Measurements from ENCODE around the gene SMIM20.

DNA sequence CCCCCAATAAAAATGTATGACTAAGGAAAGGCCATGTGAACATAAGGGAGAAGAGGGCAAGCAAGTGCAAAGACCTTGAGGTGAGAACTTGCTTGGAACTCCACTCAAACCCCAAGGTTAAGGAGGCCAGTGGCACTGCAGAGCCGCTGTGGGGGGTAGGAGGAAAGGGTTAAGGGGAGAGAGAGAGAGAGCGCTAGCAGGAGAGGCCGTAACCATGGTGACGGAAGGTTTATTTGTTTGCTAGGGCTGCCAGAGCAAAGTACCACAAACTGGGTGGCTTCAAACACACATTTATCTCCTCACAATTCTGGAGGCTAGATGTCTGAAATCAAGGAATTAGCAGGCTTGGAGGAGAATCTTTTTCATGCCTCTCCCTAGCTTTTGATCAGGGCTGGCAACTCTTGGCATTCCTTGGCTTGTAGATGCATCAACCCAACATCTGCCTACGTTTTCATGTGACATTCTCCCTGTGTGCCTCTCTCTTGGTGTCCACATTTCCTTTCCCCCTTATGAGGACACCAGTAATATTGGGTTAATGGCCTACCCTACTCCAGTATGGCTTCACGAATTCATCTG, 35.2 kb downstream of the SMIM20 start:
- TF ChIP-seq POLR2A (IDR thresholded peaks at IDR 0.05): no peak
- no peak for TF ChIP-seq CTCF (IDR thresholded peaks at IDR 0.05 in 8 of 11, conservative IDR thresholded peaks at IDR 0.05 in 3 of 11)

Data from spleen (tissue), 7 donors.